Measurements from ENCODE around the gene BAG3.
A peak's percentile ranks its signal among the peaks of the same experiment; 100 is the strongest.
"Not testable (repeated sequence)": the region's sequence is repeated elsewhere in the genome, so short reads cannot be mapped to it uniquely, and the experiment has no call there.

Gene BAG3

DNA sequence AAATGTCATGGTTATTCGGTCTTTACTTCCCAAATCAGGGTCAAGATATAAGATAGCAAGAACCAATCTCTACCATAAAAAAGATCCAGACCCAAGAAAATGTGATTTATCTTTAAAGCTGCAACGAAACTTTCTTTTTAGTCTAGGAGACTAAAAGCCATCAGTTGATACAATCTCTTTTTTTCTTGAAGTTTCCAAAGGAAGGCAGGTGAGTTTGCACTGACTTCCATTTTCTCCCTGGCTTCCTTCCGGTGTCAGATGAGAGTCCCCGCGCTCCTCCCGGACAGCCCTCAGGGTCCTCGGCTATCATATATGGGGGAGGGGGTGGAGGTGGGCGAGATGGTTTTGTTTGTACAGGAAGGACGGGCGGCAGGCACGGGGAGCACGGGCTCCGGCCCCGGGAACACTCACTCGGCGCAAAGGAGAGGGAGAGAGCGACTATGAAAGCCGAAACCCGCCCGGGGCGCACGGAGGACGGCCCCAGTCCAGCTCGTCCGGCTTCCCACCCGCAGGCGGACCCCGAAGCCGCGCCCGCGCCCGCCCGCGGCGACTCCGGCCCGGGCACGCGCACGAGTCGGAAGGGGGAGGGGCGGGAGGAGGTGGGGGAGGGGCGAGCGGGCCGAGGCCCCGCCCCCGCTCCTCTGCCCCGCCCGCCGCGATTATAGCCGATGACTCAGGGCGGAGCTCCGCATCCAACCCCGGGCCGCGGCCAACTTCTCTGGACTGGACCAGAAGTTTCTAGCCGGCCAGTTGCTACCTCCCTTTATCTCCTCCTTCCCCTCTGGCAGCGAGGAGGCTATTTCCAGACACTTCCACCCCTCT is at the start of gene BAG3:
Gene BAG3, plus strand, starts transcription at position 689 of the 822 bp plus-strand sequence. CDS start 296 bp downstream, outside the sequence.
- DNase-seq (ENCODE audit: low spot score) = peak; percentile 85

DNA sequence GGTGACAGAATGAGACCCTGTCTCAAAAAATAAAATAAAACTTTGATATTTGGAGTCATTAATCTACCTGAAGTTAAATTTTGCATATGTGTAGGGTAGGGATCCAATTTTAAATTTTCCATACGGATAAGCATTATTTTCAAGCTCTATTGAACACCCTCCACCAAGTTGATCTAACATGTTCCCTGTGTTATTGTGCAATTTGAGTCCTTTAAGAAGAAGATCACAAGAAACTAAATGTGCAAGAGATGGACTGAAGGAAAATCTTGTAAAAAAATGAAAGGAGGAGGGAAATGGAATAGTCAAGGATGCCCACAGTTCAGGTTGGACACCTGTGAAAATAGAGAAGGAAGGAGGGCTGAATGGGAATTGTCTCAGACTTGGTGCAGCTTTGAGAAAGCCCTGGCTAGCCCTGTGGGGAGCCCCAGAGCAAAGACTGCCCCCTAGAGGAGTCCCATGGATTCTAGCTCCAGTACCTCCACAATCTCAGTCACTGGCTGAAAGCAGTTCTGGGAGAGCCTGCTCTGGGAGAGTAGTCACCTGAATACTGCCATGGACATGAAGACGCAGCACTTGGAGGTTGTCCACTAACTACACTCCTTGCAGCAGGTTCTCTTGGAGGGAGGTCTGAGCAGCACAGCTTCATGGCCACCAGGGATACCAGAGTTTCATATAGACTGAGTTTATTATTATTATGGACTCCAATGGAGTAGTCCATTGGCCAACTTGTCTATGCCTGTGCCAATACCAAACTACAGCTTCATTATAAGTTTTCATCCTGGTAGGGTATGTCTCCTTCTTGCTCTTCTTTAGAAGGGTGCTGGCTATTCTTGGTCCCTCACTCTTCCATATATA is 48.7 kb upstream of the BAG3 start:
- DNase-seq (ENCODE audit: low spot score) = no peak

DNA sequence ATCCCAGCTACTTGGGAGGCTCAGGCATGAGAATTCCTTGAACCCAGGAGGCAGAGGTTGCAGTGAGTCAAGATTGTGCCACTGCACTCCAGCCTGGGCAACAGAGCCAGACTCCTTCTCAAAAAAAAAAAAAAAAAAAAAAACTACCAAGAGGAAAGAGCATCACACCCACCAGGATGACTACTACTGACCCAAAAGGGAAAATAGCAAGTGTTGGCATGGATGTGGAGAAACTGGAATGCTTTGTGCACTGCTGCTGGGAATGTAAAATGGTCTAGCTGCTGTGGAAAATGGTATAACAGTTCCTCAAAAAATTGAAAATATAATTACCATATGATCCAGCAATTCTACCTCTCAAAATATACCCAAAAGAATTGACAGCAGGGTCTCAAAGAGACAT is 46.7 kb upstream of the BAG3 start:
- no peak for DNase-seq (ENCODE audit: low spot score)

DNA sequence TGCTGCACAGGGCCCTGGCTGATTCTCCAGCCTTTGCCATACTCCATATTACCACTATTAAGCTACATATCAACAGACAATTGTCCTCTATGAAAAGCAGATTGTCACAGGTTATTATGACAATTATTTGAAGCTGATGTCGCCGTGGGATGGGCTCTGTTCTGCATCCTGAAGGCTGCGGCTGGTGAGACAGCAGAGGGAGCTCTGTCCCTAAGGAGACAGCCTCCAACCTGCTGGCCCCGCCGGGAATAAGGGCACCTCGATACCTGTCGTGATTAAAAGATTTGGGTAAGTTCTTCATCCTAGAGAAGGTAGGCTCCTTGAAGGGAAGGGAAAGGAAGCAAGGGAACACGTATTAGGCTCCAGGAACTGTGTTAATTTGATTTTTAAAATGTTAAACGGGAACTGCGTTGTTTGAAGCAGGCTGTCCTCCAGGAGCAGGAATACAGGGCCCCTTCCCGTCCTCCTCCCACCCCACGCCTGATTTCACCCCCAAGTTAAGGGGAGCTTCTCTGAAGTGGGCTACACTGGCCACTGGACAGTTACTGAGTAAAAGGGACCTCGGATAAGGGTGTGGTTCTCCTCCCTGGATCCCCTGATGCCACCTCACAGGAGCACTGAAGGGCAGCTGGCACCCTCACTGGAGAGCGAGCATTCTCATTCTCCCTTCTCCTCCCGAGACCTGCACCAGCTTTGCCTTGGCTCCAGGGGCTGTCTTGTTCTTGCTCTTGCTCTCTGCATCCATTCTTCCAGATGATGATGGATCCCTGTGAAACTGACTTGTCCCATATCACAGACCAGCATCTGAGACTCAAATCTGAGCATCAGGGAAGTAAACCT is 42.6 kb upstream of the BAG3 start:
- DNase-seq (ENCODE audit: low spot score) = peak; percentile 26

DNA sequence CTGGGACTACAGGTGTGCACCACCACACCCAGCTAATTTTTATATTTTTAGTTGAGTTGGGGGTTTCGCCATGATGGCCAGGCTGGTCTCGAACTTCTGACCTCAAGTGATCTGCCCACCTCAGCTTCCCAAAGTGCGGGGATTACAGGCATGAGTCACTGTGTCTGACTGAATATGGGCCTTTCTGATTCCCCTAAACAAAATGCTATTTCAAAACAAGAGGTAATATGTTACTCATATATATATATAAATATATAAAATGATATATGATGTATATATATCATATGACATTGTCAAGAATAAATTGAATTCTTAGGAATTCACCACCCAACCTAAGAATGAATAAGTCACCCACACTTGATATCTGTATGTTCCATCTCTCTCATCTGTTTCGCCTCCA is 41.7 kb upstream of the BAG3 start:
- DNase-seq (ENCODE audit: low spot score) = no peak

DNA sequence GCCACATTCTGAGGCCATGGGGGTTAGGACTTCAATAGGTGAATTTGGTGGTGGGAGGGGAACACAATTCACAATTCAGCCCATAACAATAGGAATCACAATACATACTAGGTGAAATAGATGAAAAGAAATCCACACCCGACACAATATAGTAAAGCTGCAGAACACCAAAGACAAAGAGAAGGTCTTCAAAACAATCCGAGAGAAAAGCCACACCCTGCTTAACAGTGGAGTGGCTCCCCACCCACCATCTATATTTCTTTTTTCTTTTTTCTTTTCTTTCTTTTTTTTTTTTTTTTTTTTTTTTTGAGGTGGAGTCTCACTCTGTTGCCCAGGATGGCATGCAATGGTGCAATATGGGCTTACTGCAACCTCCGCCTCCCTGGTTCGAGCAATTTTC is 39.7 kb upstream of the BAG3 start:
- DNase-seq (ENCODE audit: low spot score) = no peak

DNA sequence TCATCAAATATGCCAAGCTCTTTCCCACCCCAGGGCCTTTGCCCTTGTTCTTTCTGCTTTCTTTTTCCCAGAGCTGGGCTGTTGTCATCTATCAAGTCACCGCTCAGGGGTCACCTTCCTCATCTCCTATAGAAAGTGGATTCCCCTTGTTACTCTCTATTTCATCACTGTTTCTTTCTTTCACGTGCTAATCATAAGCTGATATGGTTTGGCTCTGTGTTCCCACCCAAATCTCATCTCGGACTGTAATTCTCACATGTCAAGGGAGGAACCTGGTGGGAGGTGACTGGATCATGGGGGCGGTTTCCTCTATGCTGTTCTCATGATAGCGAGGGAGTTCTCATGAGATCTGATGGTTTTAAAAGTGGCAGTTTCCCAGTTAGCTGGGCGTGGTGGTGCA is 37.4 kb upstream of the BAG3 start:
- DNase-seq (ENCODE audit: low spot score) = no peak

DNA sequence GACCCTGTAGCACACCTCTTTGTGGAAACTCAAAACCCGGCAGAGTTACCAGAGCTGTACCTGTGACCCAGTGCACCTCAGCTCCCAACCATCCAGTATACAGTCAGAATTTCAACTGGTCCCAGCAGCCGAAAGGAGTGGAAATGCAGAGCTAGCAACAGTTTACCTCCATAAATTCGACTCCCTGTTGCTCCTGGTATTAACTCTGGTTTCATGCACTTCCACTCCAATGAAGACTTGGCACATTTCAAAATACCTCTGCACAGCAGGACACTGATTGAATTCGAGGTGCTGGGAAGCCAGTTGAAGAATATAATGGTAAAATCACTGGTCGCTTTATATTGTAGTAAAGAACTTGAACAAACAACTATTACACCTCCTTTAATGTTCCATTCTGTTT is 36.5 kb upstream of the BAG3 start:
- DNase-seq (ENCODE audit: low spot score) = no peak

DNA sequence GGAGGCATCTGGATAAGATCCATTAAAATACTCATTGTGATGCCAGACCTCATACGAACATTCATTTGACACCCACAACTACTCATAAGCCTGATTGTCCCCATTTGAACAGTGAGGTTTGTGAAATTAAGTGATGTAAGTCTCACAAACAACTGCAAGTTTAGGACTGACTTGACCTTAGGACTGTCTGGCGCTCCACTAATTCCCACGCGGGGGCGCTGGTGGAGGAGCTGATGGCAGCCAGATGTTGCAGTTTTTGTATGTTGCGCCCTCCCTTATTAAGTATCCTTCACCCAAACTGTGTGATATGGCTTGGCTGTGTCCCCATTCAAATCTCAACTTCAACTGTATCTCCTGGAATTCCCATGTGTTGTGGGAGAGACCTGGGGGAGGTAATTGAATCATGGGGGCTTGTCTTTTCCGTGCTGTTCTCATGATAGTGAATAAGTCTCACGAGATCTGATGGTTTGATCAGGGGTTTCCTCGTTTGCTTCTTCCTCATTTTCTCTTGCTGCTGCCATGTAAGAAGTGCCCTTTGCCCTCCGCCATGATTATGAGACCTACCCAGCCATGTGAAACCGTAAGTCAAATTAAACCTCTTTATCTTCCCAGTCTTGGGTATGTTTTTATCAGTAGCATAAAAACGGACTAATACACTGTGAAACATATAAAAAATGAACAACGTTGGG is 34.2 kb upstream of the BAG3 start:
- no peak for DNase-seq (ENCODE audit: low spot score)

DNA sequence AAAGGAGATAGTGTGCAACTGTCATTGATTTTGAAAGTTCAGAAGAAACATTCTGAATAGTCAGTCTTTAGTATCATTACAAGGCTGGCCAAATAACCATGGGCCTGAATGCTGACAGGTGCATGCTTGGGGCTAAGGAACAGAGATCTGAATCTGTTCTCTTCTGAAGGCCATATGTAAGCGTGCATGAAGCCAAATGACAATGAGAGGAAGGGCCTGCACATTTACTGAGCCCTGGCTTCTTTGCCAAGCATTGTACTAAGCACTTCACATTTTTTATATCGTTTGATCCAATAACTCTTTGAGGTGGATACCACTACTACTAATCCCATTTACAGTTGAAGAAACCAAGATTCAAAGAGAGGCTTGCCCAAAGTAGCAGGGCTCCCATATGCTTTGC is 32.0 kb upstream of the BAG3 start:
- DNase-seq (ENCODE audit: low spot score) = no peak

DNA sequence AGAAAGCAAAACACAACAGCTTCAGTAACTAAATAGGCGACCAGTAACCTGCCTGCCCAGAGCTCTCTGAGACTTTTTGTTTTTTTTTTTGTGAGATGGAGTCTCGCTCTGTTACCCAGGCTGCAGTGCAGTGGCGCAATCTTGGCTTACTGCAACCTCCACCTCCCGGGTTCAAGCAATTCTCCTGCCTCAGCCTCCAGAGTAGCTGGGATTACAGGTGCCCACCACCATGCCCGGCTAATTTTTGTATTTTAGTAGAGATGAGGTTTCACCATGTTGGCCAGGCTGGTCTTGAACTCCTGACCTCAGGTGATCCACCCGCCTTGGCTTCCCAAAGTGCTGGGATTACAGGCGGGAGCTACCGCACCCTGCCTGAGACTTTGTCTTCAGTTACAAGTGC is 31.4 kb upstream of the BAG3 start:
- DNase-seq (ENCODE audit: low spot score) = not testable (repeated sequence)

DNA sequence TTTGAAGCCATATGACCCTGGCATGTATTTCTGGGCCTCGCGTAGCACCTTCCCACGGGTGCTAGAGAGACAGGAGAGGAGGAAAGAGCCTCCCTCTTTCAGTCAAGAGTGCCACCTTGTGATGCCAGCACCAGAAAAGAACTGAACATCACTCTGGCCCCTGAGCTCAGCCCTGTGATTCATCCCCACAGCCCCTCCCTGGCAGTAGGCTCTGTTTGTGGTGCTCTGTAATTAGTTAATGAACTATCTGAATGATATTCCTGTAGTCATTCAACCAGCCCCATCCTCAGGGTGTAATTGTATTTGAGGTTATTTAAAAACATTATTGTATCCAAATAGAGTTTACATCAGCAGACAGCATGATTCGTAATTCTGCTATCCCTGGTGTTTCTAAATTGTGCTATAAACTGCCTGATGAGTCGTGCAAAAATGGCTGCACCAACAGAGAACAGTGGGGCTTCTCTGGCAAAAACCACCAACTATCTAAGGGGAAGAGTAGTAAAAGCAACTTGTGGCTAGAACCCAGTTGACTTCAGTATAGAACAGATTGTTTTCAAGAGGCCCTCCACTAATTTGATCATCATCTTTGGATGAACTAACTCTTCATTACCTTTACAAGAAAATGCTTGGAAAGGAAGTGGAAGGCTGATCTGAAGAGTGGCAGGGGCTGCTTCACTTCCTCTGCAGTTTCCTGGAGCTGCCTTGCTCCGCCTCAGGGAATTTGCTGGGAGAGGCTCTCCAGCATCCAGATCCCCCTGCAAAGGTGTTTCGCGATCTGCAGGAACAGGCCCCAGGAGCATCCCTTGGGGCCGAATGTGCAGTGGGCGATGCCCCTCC is 30.7 kb upstream of the BAG3 start:
- DNase-seq (ENCODE audit: low spot score) = no peak

DNA sequence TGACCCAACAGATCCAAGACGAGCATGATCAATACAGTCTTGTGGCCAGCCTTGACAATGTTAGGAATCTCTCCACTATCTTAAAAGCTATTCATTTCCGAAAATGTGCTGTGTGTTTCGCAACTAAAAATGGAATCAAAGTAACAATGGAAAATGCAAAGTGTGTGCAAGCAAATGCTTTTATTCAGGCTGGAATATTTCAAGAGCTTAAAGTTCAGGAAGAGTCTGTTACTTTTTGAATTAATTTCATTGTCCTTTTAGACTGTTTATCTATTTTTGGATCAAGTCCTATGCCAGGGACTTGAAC is 30.1 kb upstream of the BAG3 start:
- DNase-seq (ENCODE audit: low spot score) = no peak

DNA sequence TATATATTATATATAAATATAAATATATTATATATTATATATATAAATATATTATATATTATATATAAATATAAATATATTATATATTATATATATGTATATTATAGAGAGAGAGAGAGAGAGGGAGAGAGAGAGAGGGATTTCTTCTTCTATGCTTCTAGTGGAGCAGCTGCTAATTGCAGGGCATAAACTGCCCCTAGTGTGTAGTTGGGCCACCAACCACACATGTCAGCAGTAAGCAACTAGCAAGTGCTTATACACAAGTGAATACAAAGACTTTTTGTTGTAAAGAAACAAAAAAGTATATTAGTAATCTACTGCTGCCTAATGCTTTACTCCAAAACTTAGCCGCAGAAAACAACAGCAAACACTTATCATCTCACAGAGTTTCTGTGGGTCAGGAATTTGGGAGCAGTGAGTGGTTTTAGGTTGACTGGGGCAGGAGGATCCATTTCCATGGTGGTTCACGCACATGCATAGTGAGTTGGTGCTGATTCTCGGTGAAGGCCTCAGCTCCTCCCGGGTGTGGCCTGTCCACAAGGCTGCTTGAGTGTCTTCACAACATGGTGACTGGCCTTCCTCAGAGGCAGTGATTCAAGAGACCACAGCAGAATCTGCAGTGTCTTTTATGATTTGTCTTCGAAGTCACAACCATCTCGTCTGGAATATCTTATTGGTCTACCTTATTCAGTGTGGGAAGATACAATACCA is 25.5 kb upstream of the BAG3 start:
- no peak for DNase-seq (ENCODE audit: low spot score)

DNA sequence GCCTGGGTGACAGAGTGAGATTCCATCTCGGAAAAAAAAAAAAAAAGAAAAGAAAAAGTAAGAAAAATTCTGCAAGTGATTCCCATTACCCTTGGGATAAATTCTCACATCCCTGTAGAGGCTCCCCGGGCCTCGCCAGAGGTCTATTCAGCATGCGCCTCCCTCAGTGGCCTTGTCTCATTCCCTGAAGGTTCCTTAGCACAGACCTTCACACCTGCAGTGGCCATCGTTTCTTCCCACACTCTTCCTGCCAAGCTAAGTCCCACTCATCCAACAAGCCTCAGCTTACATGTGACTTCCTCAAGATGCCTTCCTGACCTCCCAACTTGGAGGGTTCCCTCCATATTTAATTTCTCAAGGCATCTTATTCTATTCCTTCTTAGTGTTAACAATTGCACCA is 20.9 kb upstream of the BAG3 start:
- DNase-seq (ENCODE audit: low spot score) = no peak

DNA sequence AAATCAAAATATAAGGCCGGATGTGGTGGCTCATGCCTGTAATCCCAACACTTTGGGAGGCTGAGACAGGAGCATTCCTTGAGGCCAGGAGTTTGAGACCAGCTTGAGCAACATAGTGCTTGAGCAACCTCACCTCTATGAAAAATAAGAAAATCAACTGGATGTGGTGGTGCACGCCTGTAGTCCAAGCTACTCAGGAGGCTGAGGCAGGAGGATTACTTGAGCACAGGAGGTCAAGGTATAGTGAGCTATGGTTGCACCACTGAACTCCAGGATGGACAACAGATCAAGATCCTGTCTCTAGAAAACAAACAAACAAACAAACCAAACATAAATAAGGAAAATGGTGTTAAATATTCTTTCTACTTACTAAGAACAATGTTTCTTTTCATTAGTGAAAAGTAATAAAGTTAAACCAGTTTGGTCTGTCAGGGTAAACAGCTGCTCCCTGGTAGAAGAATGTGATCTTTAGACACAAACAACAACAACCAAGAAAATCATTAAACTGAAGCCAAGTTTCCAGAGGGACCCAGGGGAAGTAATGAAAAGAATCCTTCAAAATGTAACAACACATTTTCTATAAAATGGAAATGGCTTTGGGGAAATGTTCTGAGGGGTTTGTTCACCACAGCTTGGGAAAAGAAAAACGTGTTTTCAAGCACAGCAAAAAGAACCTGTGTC is 17.5 kb upstream of the BAG3 start:
- DNase-seq (ENCODE audit: low spot score) = peak; percentile 61

DNA sequence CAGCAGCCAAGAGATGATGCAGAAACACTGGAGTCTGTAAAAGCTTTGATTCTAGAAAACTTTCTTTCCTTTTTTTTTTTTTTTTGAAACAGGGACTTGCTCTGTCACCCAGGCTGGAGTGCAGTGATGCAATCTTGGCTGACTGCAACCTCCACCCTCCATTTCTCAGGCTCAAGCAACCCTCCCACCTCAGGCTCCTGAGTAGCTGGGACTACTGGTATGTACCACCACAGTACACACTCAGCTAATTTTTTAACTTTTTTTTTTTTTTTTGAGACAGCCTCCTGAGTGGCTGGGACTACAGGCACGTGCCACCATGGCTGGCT is 17.0 kb upstream of the BAG3 start:
- no peak for DNase-seq (ENCODE audit: low spot score)

DNA sequence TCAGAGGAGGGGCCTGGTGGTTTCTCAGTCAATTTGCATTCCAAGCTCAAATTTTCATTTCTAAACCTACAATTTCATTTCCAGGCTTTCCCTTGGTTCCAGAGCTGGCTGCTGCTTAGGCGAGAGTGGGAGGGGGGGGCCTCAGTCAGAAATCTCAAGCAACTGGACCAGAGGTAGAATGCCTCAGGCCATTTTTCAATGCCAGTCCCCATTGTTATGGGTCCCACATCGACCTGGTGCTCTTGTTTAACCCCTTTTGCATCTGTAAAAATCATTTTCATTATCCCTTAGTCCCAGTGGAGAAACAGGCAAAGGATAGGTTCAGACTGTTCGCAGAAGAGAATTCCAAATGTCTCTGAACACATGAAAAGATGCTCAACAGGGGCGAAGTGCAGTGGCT is 13.5 kb upstream of the BAG3 start:
- DNase-seq (ENCODE audit: low spot score) = no peak

DNA sequence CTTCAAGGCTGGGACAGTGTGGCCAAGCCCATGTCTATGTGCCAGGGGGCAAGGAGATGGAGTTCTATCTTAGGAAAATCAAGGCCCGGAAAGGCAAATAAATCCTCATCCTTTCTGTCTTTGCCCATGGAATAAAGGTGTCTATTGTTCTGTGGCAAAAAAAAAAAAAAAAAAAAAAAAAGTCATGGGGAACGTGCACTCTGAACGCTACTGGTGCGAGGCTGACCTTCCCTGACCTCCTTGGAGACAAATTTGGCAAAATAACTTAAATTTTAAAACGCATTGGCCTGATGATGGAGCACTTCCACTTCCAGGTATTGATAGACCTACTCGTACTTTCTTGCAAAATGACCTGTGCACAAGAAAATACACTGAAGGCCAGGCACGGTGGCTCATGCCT is 12.2 kb upstream of the BAG3 start:
- DNase-seq (ENCODE audit: low spot score) = no peak

DNA sequence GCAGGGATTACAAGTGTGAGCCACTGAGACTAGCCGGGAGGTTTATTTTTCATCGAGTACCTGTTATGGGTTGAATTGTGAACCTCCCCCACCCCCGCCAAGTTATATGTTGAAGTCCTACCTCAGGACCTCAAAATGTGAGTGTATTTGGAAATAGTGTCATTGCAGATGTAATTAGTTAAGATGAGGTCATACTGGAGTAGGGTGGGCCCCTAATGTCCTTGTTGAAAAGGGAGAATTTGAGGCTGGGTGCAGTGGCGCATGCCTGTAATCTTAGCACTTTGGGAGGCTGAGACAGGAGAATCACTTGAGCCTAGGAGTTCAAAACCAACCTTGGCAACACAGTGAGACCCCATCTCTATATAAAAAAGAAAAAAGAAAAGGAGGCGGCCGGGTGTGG is 10.8 kb upstream of the BAG3 start:
- DNase-seq (ENCODE audit: low spot score) = no peak

All from putamen (tissue), 1 donor.